Heart left ventricle (tissue), 16 donors: Measurements from ENCODE around the gene TRIM27. TPM values are rescaled to one million over a fixed set of nuclear protein-coding genes. Genes with fewer than 3 reads are reported as not detected.
"Not testable (repeated sequence)": the region's sequence is repeated elsewhere in the genome, so short reads cannot be mapped to it uniquely, and the experiment has no call there.

ENCODE experiments used
- ATAC-seq, 4 donors: fragments of 200-7000 bp; cut with Tn5 transposase; one replicate each; pipeline ENCODE4 v1.9.1; 2020 to 2022; ENCODE audit warnings: moderate library complexity in 4 of 4, mild to moderate bottlenecking in 3 of 4, moderate number of reproducible peaks in 1 of 4
- DNase-seq, 5 donors: peaks; one replicate each; pipeline ENCODE4 v3.0.0-alpha.2; 2020
- H3K27ac ChIP-seq, 12 donors: fragments of 200-600 bp; sonication (generic) in 4 of 12; one replicate each; pipeline versions ENCODE4 v1.5.0 to v1.8.0; 2016 to 2022; ENCODE audit warnings: mild to moderate bottlenecking in 2 of 12
- H3K27me3 ChIP-seq, 9 donors: fragments of 200-600 bp; sonication (generic) in 2 of 9; one replicate each; pipeline versions ENCODE4 v1.5.1 to v1.8.0; 2016 to 2022; ENCODE audit warnings: mild to moderate bottlenecking in 3 of 9
- H3K36me3 ChIP-seq, 9 donors: fragments of 200-600 bp; sonication (generic) in 2 of 9; one replicate each; pipeline versions ENCODE4 v1.5.0 to v1.8.0; 2018 to 2022; ENCODE audit warnings: mild to moderate bottlenecking in 2 of 9
- H3K4me1 ChIP-seq, 12 donors: fragments of 200-600 bp; sonication (generic) in 4 of 12; one replicate each; pipeline versions ENCODE4 v1.5.0 to v1.8.0; 2016 to 2022; ENCODE audit warnings: mild to moderate bottlenecking in 3 of 12
- H3K4me3 ChIP-seq, 12 donors: fragments of 200-600 bp; sonication (generic) in 4 of 12; one replicate each; pipeline versions ENCODE4 v1.5.0 to v1.8.0; 2017 to 2022; ENCODE audit warnings: mild to moderate bottlenecking in 9 of 12, moderate library complexity in 4 of 12
- H3K9me3 ChIP-seq, 12 donors: fragments of 200-600 bp; sonication (generic) in 4 of 12; one replicate each; pipeline versions ENCODE4 v1.5.0 to v1.8.0; 2016 to 2022; ENCODE audit warnings: mild to moderate bottlenecking in 1 of 12
- CTCF ChIP-seq, 12 donors: fragments of 200-600 bp; sonication (generic) in 4 of 12; IDR thresholded peaks; one replicate each; pipeline versions ENCODE4 v1.5.0 to v1.8.0; 2018 to 2022; ENCODE audit warnings: antibody characterized with exemption in 12 of 12, mild to moderate bottlenecking in 5 of 12
- POLR2A ChIP-seq, 2 donors: fragments of 450-650 bp; IDR thresholded peaks; one replicate each; pipeline ENCODE4 v1.6.1; 2017; ENCODE audit warnings: antibody characterized with exemption in 2 of 2, mild to moderate bottlenecking in 2 of 2, moderate library complexity in 2 of 2
- WGBS, 4 donors: extraction: QIAGEN DNeasy Blood & Tissue Kit in 2 of 4; methylation state at CpG; one replicate each; pipeline versions ENCODE4 v1.1.5 to v1.1.7; 2013 to 2018; 5-methylcytosine and 5-hydroxymethylcytosine counted together
- intact Hi-C, 10 donors: fragments of 100-400 bp; cut with DNase I; formaldehyde crosslinking; loops; one replicate each; pipeline versions ENCODE4 v1.11.1 to v1.14.2; 2022
- polyA plus RNA-seq, 2 donors: library from polyadenylated mRNA; stranded (reverse); fragments of 200-250 nt; gene quantifications; one replicate each; pipeline ENCODE4 v1.2.3, GENCODE V29; 2013
- total RNA-seq, 9 donors: library from RNA; depleted of rRNA in 2 of 9; stranded (reverse); fragments of >200 nt in 2 of 9; fragmentation: NEBNext Ultra II Directional in 3 of 9; extraction: Animal tissue kit (Norgen Biotek cat#: 25700) in 3 of 9; gene quantifications; one replicate each; pipeline versions ENCODE4 v1.1.0 to v1.2.4, GENCODE V29; 2016 to 2023
- donor health status: ischemic (EF 13 %, LVEDD 7.1; RV severe dilation, severe dysfunction).
- donor health status: healthy with polysubstance abuse.
- donor health status: DM: no; HTN: yes; CAD: no.
- donor health status: DM: no; HTN: no; CAD: no.
- donor health status: ischemic (EF 25% LVEDD 6.9; RV normal size, moderate dysfunction).
- donor health status: ischemic (EF 25% LVEDD 5.7; RV mildly dilated, moderate dysfunction).
- donor health status: healthy.
- donor health status: DM: yes; HTN: yes; CAD: no.
- donor health status: ischemic (EF 35%, LVEDD 5.7; RV mildly dilated, moderate dysfunction).
- donor health status: nonischemic (EF 11% LVEDD 7.7; RV severe dilation, severe dysfunction).
- donor health status: DM: yes; HTN: yes; CAD: no.
- donor health status: PGD.
- donor health status: ischemic (EF 29% LVEDD 5.4; RV normal size, mild dysfunction).
- donor health status: nonischemic (EF 23%, LVEDD 6.1; RV moderate dilation, normal function).

TRIM27 gene
- total and polyA plus RNA-seq, 11 donors, result 14.7 to 37.7 (median 19.8) TPM

DNA sequence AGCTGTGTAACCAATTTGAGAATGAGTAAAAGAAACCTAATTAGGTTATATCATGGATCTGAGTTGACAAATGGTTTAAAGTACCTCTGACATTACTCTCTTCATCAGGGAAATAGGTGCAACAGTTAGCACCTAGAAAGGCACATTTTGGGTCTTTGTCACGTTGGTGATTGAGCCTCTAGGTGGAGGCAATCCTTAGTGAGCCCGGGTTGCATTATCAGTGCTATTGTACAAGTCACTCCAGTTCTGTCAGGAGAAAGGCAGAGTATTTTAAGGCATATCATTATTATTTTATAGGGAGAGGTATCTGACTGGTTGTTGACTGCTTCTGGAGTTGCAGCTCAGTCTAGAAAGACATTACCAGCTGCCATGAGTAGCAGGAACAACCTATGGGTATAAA, 54.9 kb downstream of the TRIM27 start:
- ATAC-seq (no peak), DNase-seq (no peak)
- no peaks in the 10 kb centered on the region for H3K36me3 ChIP-seq
- intact Hi-C loops, result loop anchor here in 5 of 10 donors (10.0 kb wide), 1 partner anchor 116 kb away; no protein-coding TSS in a partner anchor
- H3K4me3 ChIP-seq, result no peak overlapping the region
- H3K4me1 ChIP-seq, result peaks cover 0 to 19% (median 7%) of the 10 kb centered on the region in 12 donors
- TF ChIP-seq CTCF (IDR thresholded peaks at IDR 0.05) (no peak), POLR2A (IDR thresholded peaks at IDR 0.05) (no peak)
- WGBS, 4 donors, result 66 to 73% (median 72%) methylated on average over 2 of the region's 2 CpGs
- H3K27me3 ChIP-seq, result peaks cover 0 to 5% (median 0%) of the 10 kb centered on the region in 9 donors
- H3K9me3 ChIP-seq, result peaks cover 0 to 8% (median 0%) of the 10 kb centered on the region in 12 donors
- no peak overlapping the region for H3K27ac ChIP-seq

- peaks cover 0 to 17% (median 0%) of the 10 kb centered on the region in 12 donors for H3K9me3 ChIP-seq
- WGBS, 4 donors, result 14 to 20% (median 17%) methylated on average over 5 of the region's 5 CpGs
- no peak for DNase-seq
- peaks cover 0 to 19% (median 7%) of the 10 kb centered on the region in 12 donors for H3K4me1 ChIP-seq
- ATAC-seq, result peak in 2 of 4 donors; percentile 11 to 21
- H3K36me3 ChIP-seq, result no peaks in the 10 kb centered on the region
- H3K27me3 ChIP-seq, result no peaks in the 10 kb centered on the region
- peak overlapping the region in 9 of 12 donors; percentile 44 to 88 (median 74) for H3K27ac ChIP-seq
- intact Hi-C loops, result loop anchor here in 5 of 10 donors (10.0 kb wide), 1 partner anchor 118 kb away; no protein-coding TSS in a partner anchor
- H3K4me3 ChIP-seq, result peak overlapping the region; percentile 32 to 84 (median 71)
- TF ChIP-seq POLR2A (IDR thresholded peaks at IDR 0.05), result no peak
- TF ChIP-seq CTCF (IDR thresholded peaks at IDR 0.05), result no peak
Observed at GRCh38 chr6:28867086-28867409, 56.7 kb downstream of the TRIM27 start.

DNA sequence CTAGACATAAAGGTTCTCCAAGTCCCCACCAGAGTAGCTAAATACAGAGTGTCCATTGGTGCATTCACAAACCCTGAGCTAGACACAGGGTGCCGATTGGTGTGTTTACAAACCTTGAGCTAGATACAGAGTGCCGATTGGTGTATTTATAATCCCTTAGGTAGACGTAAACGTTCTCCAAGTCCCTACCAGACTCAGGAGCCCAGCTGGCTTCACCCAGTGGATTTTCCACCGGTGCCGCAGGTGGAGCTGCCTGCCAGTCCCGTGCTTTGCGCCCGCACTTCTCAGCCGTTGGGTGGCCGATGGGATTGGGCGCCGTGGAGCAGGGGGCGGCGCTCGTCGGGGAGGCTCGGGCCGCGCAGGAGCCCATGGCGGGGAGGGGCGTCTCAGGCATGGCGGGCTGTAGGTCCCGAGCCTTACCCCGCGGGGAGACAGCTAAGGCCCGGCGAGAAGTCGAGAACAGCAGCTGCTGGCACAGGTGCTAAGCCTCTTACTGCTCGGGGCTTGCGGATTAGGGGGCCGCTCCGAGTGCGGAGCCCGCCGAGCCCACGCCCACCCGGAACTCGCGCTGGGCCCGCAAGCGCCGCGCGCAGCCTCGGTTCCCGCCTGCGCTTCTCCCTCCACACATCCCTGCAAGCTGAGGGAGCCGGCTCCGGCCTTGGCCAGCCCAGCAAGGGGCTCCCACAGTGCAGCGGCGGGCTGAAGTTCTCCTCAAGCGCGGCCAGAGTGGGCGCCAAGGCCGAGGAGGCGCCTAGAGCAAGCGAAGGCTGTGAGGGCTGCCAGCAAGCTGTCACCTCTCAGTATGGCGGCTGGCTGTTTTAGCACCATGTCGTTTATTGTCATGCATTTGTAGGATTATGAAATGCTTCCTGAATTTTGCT, 57.3 kb downstream of the TRIM27 start:
- H3K36me3 ChIP-seq, H3K27me3 ChIP-seq: not testable (repeated sequence)
- intact Hi-C loops, result loop anchor here in 5 of 10 donors (10.0 kb wide), 1 partner anchor 118 kb away; no protein-coding TSS in a partner anchor
- H3K4me1 ChIP-seq, result peaks cover 0 to 19% (median 7%) of the 10 kb centered on the region in 12 donors
- DNase-seq (peak; percentile 60 to 83 (median 64)), ATAC-seq (peak in 3 of 4 donors; percentile 49 to 71 (median 69))
- peak overlapping the region in 11 of 12 donors; percentile 44 to 88 (median 74) for H3K27ac ChIP-seq
- H3K4me3 ChIP-seq, result peak overlapping the region; percentile 32 to 84 (median 71)
- peaks cover 0 to 17% (median 0%) of the 10 kb centered on the region in 12 donors for H3K9me3 ChIP-seq
- WGBS, 4 donors, result 1 to 5% (median 2%) methylated on average over 13 to 60 of the region's 60 CpGs

- 80 to 91% (median 85%) methylated on average over 25 of the region's 25 CpGs for WGBS, 4 donors
- intact Hi-C loops, result loop anchor here in 5 of 10 donors (10.0 kb wide), 1 partner anchor 119 kb away; no protein-coding TSS in a partner anchor
- no peak overlapping the region for H3K27ac ChIP-seq
Observed at GRCh38 chr6:28865401-28866204, 58.2 kb downstream of the TRIM27 start.

More at GRCh38 chr6:28865401-28866204, 58.2 kb downstream of the TRIM27 start:
- TF ChIP-seq POLR2A (IDR thresholded peaks at IDR 0.05) (no peak), CTCF (IDR thresholded peaks at IDR 0.05) (no peak)
- no peak for ATAC-seq
- Histone ChIP-seq H3K27me3 (peaks cover 0 to 4% (median 0%) of the 10 kb centered on the region in 9 donors), H3K4me3 (peak overlapping the region in 9 of 12 donors; percentile 64 to 84 (median 72)), H3K36me3 (no peaks in the 10 kb centered on the region), H3K4me1 (peaks cover 0 to 19% (median 7%) of the 10 kb centered on the region in 12 donors), H3K9me3 (peaks cover 0 to 17% (median 0%) of the 10 kb centered on the region in 12 donors)
- no peak for DNase-seq
